ENCODE data around the gene C12orf54.
"Not testable (repeated sequence)": the region's sequence is repeated elsewhere in the genome, so short reads cannot be mapped to it uniquely, and the experiment has no call there.

The C12orf54 gene

GRCh38 chr12:48482198-48482597 lies at the start of gene C12orf54:
Gene C12orf54, plus strand, starts transcription at chr12:48482498. Its CDS starts 799 bp downstream, at chr12:48483297.
- Histone ChIP-seq H3K9ac (no peak within 1 kb of the TSS), H4K20me1 (no peaks in the 10 kb centered on the region)

GRCh38 chr12:48434016-48434415 lies 48.3 kb upstream of the C12orf54 start:
- H3K4me3 ChIP-seq, H3K9ac ChIP-seq, H3K27ac ChIP-seq, H3K4me2 ChIP-seq, H3K27me3 ChIP-seq, H3K36me3 ChIP-seq, H4K20me1 ChIP-seq, H3K4me1 ChIP-seq: not testable (repeated sequence)
- H3K9me3 ChIP-seq (replicated peaks in 1 of 11): peaks cover 4 to 20% (median 9%) of the 10 kb centered on the region in 11 experiments; a peak in 11 of 22 replicates

More at GRCh38 chr12:48482198-48482597, at the start of gene C12orf54:
- H3K4me2 ChIP-seq: no peak within 1 kb of the TSS
- no peaks in the 10 kb centered on the region for H3K27me3 ChIP-seq
- no peaks in the 10 kb centered on the region for H3K36me3 ChIP-seq
- no peak within 1 kb of the TSS for H3K27ac ChIP-seq
- peaks cover 0 to 6% (median 0%) of the 10 kb centered on the region in 11 experiments; a peak in 5 of 22 replicates for H3K9me3 ChIP-seq (replicated peaks in 1 of 11)
- H3K4me1 ChIP-seq: no peaks in the 10 kb centered on the region
- no peak for TF ChIP-seq Cebpa-rat (IDR thresholded peaks at IDR 0.05)
- no peak within 1 kb of the TSS for H3K4me3 ChIP-seq

GRCh38 chr12:48441069-48441468 lies 41.2 kb upstream of the C12orf54 start:
- Histone ChIP-seq H3K4me2 (no peak overlapping the region), H4K20me1 (no peaks in the 10 kb centered on the region), H3K9ac (no peak overlapping the region), H3K27me3 (no peaks in the 10 kb centered on the region), H3K9me3 (replicated peaks in 1 of 11) (no peaks in the 10 kb centered on the region), H3K4me3 (no peak overlapping the region), H3K4me1 (peaks cover 0 to 10% (median 4%) of the 10 kb centered on the region in 10 experiments; a peak in 13 of 20 replicates), H3K36me3 (no peaks in the 10 kb centered on the region), H3K27ac (no peak overlapping the region)
- TF ChIP-seq Cebpa-rat (IDR thresholded peaks at IDR 0.05): no peak

- H3K9me3 ChIP-seq (replicated peaks in 1 of 11): no peaks in the 10 kb centered on the region
- no peak for TF ChIP-seq Cebpa-rat (IDR thresholded peaks at IDR 0.05)
- no peak overlapping the region for H3K9ac ChIP-seq
- no peak overlapping the region for H3K4me2 ChIP-seq
- no peaks in the 10 kb centered on the region for H3K27me3 ChIP-seq
- peaks cover 0 to 21% (median 8%) of the 10 kb centered on the region in 10 experiments; a peak in 15 of 20 replicates for H3K4me1 ChIP-seq
- no peak overlapping the region for H3K27ac ChIP-seq
- no peaks in the 10 kb centered on the region for H4K20me1 ChIP-seq
- no peak overlapping the region for H3K4me3 ChIP-seq
- H3K36me3 ChIP-seq: no peaks in the 10 kb centered on the region
These were observed 40.0 kb upstream of the C12orf54 start for GRCh38 chr12:48442179-48442847.

- Histone ChIP-seq H3K27me3 (no peaks in the 10 kb centered on the region), H3K9ac (no peak overlapping the region), H4K20me1 (no peaks in the 10 kb centered on the region), H3K9me3 (replicated peaks in 1 of 11) (peaks cover 5 to 18% (median 11%) of the 10 kb centered on the region in 11 experiments; a peak in 20 of 22 replicates), H3K4me1 (peaks cover 0 to 29% (median 8%) of the 10 kb centered on the region in 10 experiments; a peak in 15 of 20 replicates), H3K4me3 (no peak overlapping the region), H3K4me2 (peak overlapping the region in 6 of 11 experiments; percentile 15 to 67 (median 42); a peak in 8 of 22 replicates), H3K36me3 (no peaks in the 10 kb centered on the region; a peak in 1 of 22 replicates), H3K27ac (no peak overlapping the region)
- TF ChIP-seq Cebpa-rat (IDR thresholded peaks at IDR 0.05): no peak
These were observed 36.8 kb upstream of the C12orf54 start for GRCh38 chr12:48445538-48445937.

- TF ChIP-seq Cebpa-rat (IDR thresholded peaks at IDR 0.05): peak in 1 of 11 experiments; percentile 38; a peak in 1 of 22 replicates
- Histone ChIP-seq H3K9me3 (replicated peaks in 1 of 11) (peaks cover 5 to 18% (median 11%) of the 10 kb centered on the region in 11 experiments; a peak in 20 of 22 replicates), H4K20me1 (no peaks in the 10 kb centered on the region), H3K27me3 (no peaks in the 10 kb centered on the region), H3K4me2 (peak overlapping the region in 9 of 11 experiments; percentile 12 to 67 (median 36); a peak in 14 of 22 replicates), H3K4me1 (peaks cover 0 to 33% (median 8%) of the 10 kb centered on the region in 10 experiments; a peak in 15 of 20 replicates), H3K4me3 (no peak overlapping the region), H3K9ac (no peak overlapping the region), H3K27ac (peak overlapping the region in 2 of 11 experiments; percentile 9 to 28; a peak in 2 of 22 replicates), H3K36me3 (no peaks in the 10 kb centered on the region; a peak in 1 of 22 replicates)
These were observed 36.0 kb upstream of the C12orf54 start for GRCh38 chr12:48446161-48446776.

GRCh38 chr12:48447755-48448154 lies 34.5 kb upstream of the C12orf54 start:
- no peak overlapping the region for H3K9ac ChIP-seq
- H3K4me3 ChIP-seq: no peak overlapping the region
- H3K36me3 ChIP-seq: no peaks in the 10 kb centered on the region; a peak in 1 of 22 replicates
- no peaks in the 10 kb centered on the region for H4K20me1 ChIP-seq
- H3K4me2 ChIP-seq: peak overlapping the region in 2 of 11 experiments; percentile 12 to 42; a peak in 3 of 22 replicates
- peaks cover 5 to 18% (median 11%) of the 10 kb centered on the region in 11 experiments; a peak in 20 of 22 replicates for H3K9me3 ChIP-seq (replicated peaks in 1 of 11)
- no peak overlapping the region for H3K27ac ChIP-seq
- no peak; a peak in 1 of 22 replicates for TF ChIP-seq Cebpa-rat (IDR thresholded peaks at IDR 0.05)
- peaks cover 0 to 37% (median 8%) of the 10 kb centered on the region in 10 experiments; a peak in 15 of 20 replicates for H3K4me1 ChIP-seq
- no peaks in the 10 kb centered on the region for H3K27me3 ChIP-seq

- no peaks in the 10 kb centered on the region for H4K20me1 ChIP-seq
- H3K36me3 ChIP-seq: no peaks in the 10 kb centered on the region; a peak in 1 of 22 replicates
- no peak overlapping the region for H3K4me3 ChIP-seq
- no peak for TF ChIP-seq Cebpa-rat (IDR thresholded peaks at IDR 0.05)
- H3K9ac ChIP-seq: no peak overlapping the region
- H3K4me1 ChIP-seq: peaks cover 0 to 24% (median 2%) of the 10 kb centered on the region in 10 experiments; a peak in 15 of 20 replicates
- H3K9me3 ChIP-seq (replicated peaks in 1 of 11): peaks cover 5 to 23% (median 11%) of the 10 kb centered on the region in 11 experiments; a peak in 20 of 22 replicates
- no peak overlapping the region for H3K4me2 ChIP-seq
- no peaks in the 10 kb centered on the region for H3K27me3 ChIP-seq
- H3K27ac ChIP-seq: no peak overlapping the region
These were observed 30.9 kb upstream of the C12orf54 start for GRCh38 chr12:48451372-48451771.

- peaks cover 5 to 23% (median 11%) of the 10 kb centered on the region in 11 experiments; a peak in 20 of 22 replicates for H3K9me3 ChIP-seq (replicated peaks in 1 of 11)
- not testable (repeated sequence) for H3K9ac ChIP-seq, H4K20me1 ChIP-seq, H3K4me3 ChIP-seq, H3K27ac ChIP-seq, H3K36me3 ChIP-seq, H3K4me2 ChIP-seq, H3K27me3 ChIP-seq, H3K4me1 ChIP-seq
These were observed 29.3 kb upstream of the C12orf54 start for GRCh38 chr12:48452961-48453360.

All from BLaER1 treated with 17β-estradiol and CSF1 and Interleukin-3, amounts not matched to agents 10 nM and 100 nM (cell line).